WTC11 (cell line): ENCODE measurements around the gene TMCC1. TPM values are rescaled to one million over a fixed set of nuclear protein-coding genes. Genes with fewer than 3 reads are reported as not detected.

Experiments used
- ATAC-seq: fragments of 200-7000 bp; cut with Tn5 transposase; 2 replicates; pipeline ENCODE4 v1.10.0; 2021; ENCODE audit warnings: mild to moderate bottlenecking, moderate library complexity
- CTCF ChIA-PET: fragments of 300-600 bp; sonication (Branson Sonifier 250); formaldehyde crosslinking; loops from one replicate; lab custom pipeline; 2021; ENCODE audit warnings: antibody characterized with exemption; lab: Charles Lee
- POLR2A ChIA-PET: fragments of 350-600 bp; sonication (Branson Sonifier 250); formaldehyde crosslinking; loops from one replicate; lab custom pipeline; 2021; ENCODE audit warnings: antibody characterized with exemption; lab: Charles Lee
- DNase-seq: peaks from one replicate; pipeline ENCODE4 v3.0.0; 2021; ENCODE audit warnings: low spot score
- H3K27ac Mint-ChIP-seq: 2 replicates; pipeline ENCODE4 v1.8.0; 2021; ENCODE audit warnings: mixed read lengths
- H3K27me3 Mint-ChIP-seq: 2 replicates; pipeline ENCODE4 v1.8.0; 2021; ENCODE audit warnings: low read depth, mild to moderate bottlenecking, moderate library complexity, mixed read lengths
- H3K36me3 Mint-ChIP-seq: 2 replicates; pipeline ENCODE4 v1.8.0; 2021; ENCODE audit warnings: mixed read lengths
- H3K4me1 Mint-ChIP-seq: 2 replicates; pipeline ENCODE4 v1.8.0; 2022; ENCODE audit warnings: mixed read lengths
- H3K4me3 Mint-ChIP-seq: 2 replicates; pipeline ENCODE4 v1.8.0; 2021; ENCODE audit warnings: mild to moderate bottlenecking, moderate library complexity, mixed read lengths
- H3K9me3 Mint-ChIP-seq: 2 replicates; pipeline ENCODE4 v1.8.0; 2021; ENCODE audit warnings: mixed read lengths
- ARID4B ChIP-seq: sonication (generic); formaldehyde crosslinking; IDR thresholded peaks from 2 replicates; pipeline ENCODE4 v1.8.0; 2023; ENCODE audit warnings: missing genetic modification reagents, mild to moderate bottlenecking, borderline replicate concordance
- ATF1 ChIP-seq: sonication (generic); formaldehyde crosslinking; IDR thresholded peaks from 2 replicates; pipeline ENCODE4 v1.8.1; 2023; ENCODE audit warnings: mild to moderate bottlenecking, moderate library complexity, missing genetic modification reagents
- ATF2 ChIP-seq: sonication (generic); formaldehyde crosslinking; IDR thresholded peaks from 2 replicates; pipeline ENCODE4 v1.8.1; 2022; ENCODE audit warnings: low read depth, missing genetic modification reagents, borderline replicate concordance
- EMX1 ChIP-seq: fragments of 250-450 bp; sonication (Bioruptor Pico); IDR thresholded peaks from 2 replicates; pipeline ENCODE4 v1.8.0; 2021; ENCODE audit warnings: mild to moderate bottlenecking
- GABPB1 ChIP-seq: sonication (generic); formaldehyde crosslinking; IDR thresholded peaks from 2 replicates; pipeline ENCODE4 v1.8.1; 2023; ENCODE audit warnings: mild to moderate bottlenecking, missing genetic modification reagents
- GRHL2 ChIP-seq: fragments of 250-450 bp; sonication (Bioruptor Pico); IDR thresholded peaks from 2 replicates; pipeline ENCODE4 v1.8.0; 2022; ENCODE audit warnings: mild to moderate bottlenecking, moderate library complexity; ENCODE audit not compliant: insufficient replicate concordance, severe bottlenecking
- HMGA2 ChIP-seq: fragments of 250-450 bp; sonication (Bioruptor Pico); IDR thresholded peaks from 2 replicates; pipeline ENCODE4 v1.4.0; 2021; ENCODE audit warnings: mild to moderate bottlenecking, moderate library complexity
- IRF2 ChIP-seq: sonication (generic); formaldehyde crosslinking; IDR thresholded peaks from 2 replicates; pipeline ENCODE4 v1.8.0; 2022; ENCODE audit warnings: low read depth, missing genetic modification reagents, borderline replicate concordance
- NFE2L1 ChIP-seq: sonication (generic); formaldehyde crosslinking; IDR thresholded peaks from 2 replicates; pipeline ENCODE4 v1.8.1; 2023; ENCODE audit warnings: missing genetic modification reagents
- PRDM15 ChIP-seq: sonication (generic); formaldehyde crosslinking; IDR thresholded peaks from 2 replicates; pipeline ENCODE4 v1.8.0; 2022; ENCODE audit warnings: missing genetic modification reagents
- PRRX2 ChIP-seq: fragments of 250-450 bp; sonication (Bioruptor Pico); IDR thresholded peaks from 2 replicates; pipeline ENCODE4 v1.8.0; 2021; ENCODE audit warnings: mild to moderate bottlenecking
- SMAD3 ChIP-seq: sonication (generic); formaldehyde crosslinking; IDR thresholded peaks from 2 replicates; pipeline ENCODE4 v1.8.0; 2022; ENCODE audit warnings: missing genetic modification reagents, mild to moderate bottlenecking, borderline replicate concordance
- SP1 ChIP-seq: sonication (generic); formaldehyde crosslinking; conservative IDR thresholded peaks from 2 replicates; pipeline ENCODE4 v1.8.1; 2022; ENCODE audit warnings: missing genetic modification reagents
- ZMAT4 ChIP-seq: fragments of 250-450 bp; sonication (Bioruptor Pico); IDR thresholded peaks from 2 replicates; pipeline ENCODE4 v1.9.0; 2021; ENCODE audit warnings: mild to moderate bottlenecking
- ZSCAN18 ChIP-seq: fragments of 250-450 bp; sonication (Bioruptor Pico); IDR thresholded peaks from 2 replicates; pipeline ENCODE4 v2.1.2; 2022; ENCODE audit warnings: mild to moderate bottlenecking, moderate library complexity
- total RNA-seq: library from RNA; stranded (reverse); gene quantifications from 3 replicates; pipeline ENCODE4 v1.2.3, GENCODE V29; 2021
- TF ChIP-seq, protein P1 (sequence below): sonication (generic); formaldehyde crosslinking; IDR thresholded peaks from 2 replicates; pipeline ENCODE4 v1.8.1; 2022; ENCODE audit warnings: mild to moderate bottlenecking, missing genetic modification reagents, moderate library complexity, borderline replicate concordance
- TF ChIP-seq, protein P2 (sequence below): fragments of 250-450 bp; sonication (Bioruptor Pico); IDR thresholded peaks from 2 replicates; pipeline ENCODE4 v1.9.0; 2021; ENCODE audit warnings: mild to moderate bottlenecking, borderline replicate concordance
- TF ChIP-seq, protein P3 (sequence below): fragments of 250-450 bp; sonication (Bioruptor Pico); IDR thresholded peaks from 2 replicates; pipeline ENCODE4 v1.9.0; 2021; ENCODE audit warnings: moderate library complexity, mild to moderate bottlenecking, inconsistent platforms, borderline replicate concordance

TMCC1 gene
- total RNA-seq, 1 experiment from 2014 or later: 29.3 TPM

DNA sequence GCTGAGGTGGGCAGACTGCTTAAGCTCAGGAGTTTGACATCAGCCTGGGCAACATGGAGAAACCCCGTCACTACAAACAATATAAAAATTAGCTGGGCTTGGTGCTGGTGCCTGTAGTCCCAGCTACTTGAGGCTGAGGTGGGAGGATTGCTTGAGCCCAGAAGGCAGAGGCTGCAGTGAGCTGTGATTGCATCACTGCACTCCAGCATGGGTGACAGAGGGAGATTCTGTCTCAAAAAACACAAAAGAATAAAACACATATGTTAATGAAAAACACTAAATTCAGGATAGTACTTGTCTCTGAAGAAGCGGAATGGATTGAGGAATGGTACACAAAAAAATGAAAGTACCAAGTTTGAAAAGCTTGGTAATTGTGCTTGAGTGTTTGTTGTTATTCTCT, 159.1 kb downstream of the TMCC1 start:
- TF ChIP-seq ATF2 (CRISPR knock-in tag): no peak
- TF ChIP-seq SP1 (CRISPR knock-in tag): no peak
- no peak for TF ChIP-seq ATF1 (CRISPR knock-in tag)
- no peak for TF ChIP-seq ZSCAN18
- no peak for TF ChIP-seq IRF2
- no peak for TF ChIP-seq PRRX2 (CRISPR knock-in tag)
- TF ChIP-seq GABPB1 (CRISPR knock-in tag): no peak
- TF ChIP-seq SMAD3 (CRISPR knock-in tag): no peak
- TF ChIP-seq, protein P1, sequence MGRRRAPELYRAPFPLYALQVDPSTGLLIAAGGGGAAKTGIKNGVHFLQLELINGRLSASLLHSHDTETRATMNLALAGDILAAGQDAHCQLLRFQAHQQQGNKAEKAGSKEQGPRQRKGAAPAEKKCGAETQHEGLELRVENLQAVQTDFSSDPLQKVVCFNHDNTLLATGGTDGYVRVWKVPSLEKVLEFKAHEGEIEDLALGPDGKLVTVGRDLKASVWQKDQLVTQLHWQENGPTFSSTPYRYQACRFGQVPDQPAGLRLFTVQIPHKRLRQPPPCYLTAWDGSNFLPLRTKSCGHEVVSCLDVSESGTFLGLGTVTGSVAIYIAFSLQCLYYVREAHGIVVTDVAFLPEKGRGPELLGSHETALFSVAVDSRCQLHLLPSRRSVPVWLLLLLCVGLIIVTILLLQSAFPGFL (CRISPR knock-in tag): no peak
- TF ChIP-seq, protein P2, sequence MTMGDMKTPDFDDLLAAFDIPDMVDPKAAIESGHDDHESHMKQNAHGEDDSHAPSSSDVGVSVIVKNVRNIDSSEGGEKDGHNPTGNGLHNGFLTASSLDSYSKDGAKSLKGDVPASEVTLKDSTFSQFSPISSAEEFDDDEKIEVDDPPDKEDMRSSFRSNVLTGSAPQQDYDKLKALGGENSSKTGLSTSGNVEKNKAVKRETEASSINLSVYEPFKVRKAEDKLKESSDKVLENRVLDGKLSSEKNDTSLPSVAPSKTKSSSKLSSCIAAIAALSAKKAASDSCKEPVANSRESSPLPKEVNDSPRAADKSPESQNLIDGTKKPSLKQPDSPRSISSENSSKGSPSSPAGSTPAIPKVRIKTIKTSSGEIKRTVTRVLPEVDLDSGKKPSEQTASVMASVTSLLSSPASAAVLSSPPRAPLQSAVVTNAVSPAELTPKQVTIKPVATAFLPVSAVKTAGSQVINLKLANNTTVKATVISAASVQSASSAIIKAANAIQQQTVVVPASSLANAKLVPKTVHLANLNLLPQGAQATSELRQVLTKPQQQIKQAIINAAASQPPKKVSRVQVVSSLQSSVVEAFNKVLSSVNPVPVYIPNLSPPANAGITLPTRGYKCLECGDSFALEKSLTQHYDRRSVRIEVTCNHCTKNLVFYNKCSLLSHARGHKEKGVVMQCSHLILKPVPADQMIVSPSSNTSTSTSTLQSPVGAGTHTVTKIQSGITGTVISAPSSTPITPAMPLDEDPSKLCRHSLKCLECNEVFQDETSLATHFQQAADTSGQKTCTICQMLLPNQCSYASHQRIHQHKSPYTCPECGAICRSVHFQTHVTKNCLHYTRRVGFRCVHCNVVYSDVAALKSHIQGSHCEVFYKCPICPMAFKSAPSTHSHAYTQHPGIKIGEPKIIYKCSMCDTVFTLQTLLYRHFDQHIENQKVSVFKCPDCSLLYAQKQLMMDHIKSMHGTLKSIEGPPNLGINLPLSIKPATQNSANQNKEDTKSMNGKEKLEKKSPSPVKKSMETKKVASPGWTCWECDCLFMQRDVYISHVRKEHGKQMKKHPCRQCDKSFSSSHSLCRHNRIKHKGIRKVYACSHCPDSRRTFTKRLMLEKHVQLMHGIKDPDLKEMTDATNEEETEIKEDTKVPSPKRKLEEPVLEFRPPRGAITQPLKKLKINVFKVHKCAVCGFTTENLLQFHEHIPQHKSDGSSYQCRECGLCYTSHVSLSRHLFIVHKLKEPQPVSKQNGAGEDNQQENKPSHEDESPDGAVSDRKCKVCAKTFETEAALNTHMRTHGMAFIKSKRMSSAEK (CRISPR knock-in tag): no peak
- TF ChIP-seq, protein P3, sequence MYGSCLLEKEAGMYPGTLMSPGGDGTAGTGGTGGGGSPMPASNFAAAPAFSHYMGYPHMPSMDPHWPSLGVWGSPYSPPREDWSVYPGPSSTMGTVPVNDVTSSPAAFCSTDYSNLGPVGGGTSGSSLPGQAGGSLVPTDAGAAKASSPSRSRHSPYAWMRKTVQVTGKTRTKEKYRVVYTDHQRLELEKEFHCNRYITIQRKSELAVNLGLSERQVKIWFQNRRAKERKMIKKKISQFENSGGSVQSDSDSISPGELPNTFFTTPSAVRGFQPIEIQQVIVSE (CRISPR knock-in tag): no peak
- no peak for TF ChIP-seq NFE2L1 (CRISPR knock-in tag)
- TF ChIP-seq HMGA2: no peak
- no peak for TF ChIP-seq EMX1 (CRISPR knock-in tag)
- TF ChIP-seq ZMAT4 (CRISPR knock-in tag): no peak
- TF ChIP-seq GRHL2 (CRISPR knock-in tag): no peak
- TF ChIP-seq PRDM15: no peak
- no peak for TF ChIP-seq ARID4B (CRISPR knock-in tag)
- ChIA-PET CTCF (no interaction called here), POLR2A (no interaction called here)
- DNase-seq: no peak
- H3K27me3 Mint-ChIP-seq: no peaks in the 10 kb centered on the region
- peaks cover 18% of the 10 kb centered on the region for H3K4me1 Mint-ChIP-seq
- H3K27ac Mint-ChIP-seq: peak overlapping the region; percentile 63; the same call in 1 of the 2 replicates
- H3K9me3 Mint-ChIP-seq: no peaks in the 10 kb centered on the region
- ATAC-seq: no peak
- no peaks in the 10 kb centered on the region for H3K36me3 Mint-ChIP-seq
- no peak overlapping the region for H3K4me3 Mint-ChIP-seq
